Lower leg skin (tissue), 3 donors: Measurements from ENCODE around the gene ERGIC2.

ENCODE experiments used
- CTCF ChIP-seq, 3 donors: fragments of 450-650 bp; IDR thresholded peaks; one replicate each; pipeline ENCODE4 v1.5.1; 2016; ENCODE audit warnings: antibody characterized with exemption in 3 of 3, mild to moderate bottlenecking in 3 of 3, moderate library complexity in 2 of 3
- POLR2A ChIP-seq, 2 donors: fragments of 450-650 bp; IDR thresholded peaks; one replicate each; pipeline ENCODE4 v1.6.1; 2016 to 2017; ENCODE audit warnings: antibody characterized with exemption in 2 of 2, mild to moderate bottlenecking in 1 of 2, moderate library complexity in 1 of 2

GRCh38 chr12:29427964-29428363 lies 47.0 kb upstream of the ERGIC2 start:
- no peak for TF ChIP-seq CTCF (IDR thresholded peaks at IDR 0.05)
- no peak for TF ChIP-seq POLR2A (IDR thresholded peaks at IDR 0.05)
